Left colon (tissue), 2 donors: ENCODE measurements around the gene ARHGAP32. TPM values are rescaled to one million over a fixed set of nuclear protein-coding genes. Genes with fewer than 3 reads are reported as not detected.
A peak's percentile ranks its signal among the peaks of the same experiment; 100 is the strongest.

Experiments
- ATAC-seq: fragments of 200-7000 bp; cut with Tn5 transposase; one replicate; pipeline ENCODE4 v1.9.1; 2020; ENCODE audit warnings: mild to moderate bottlenecking, moderate library complexity
- DNase-seq, 2 donors: peaks; one replicate each; pipeline ENCODE4 v3.0.0-alpha.2; 2020
- intact Hi-C, 2 donors: fragments of 100-400 bp; cut with DNase I in 1 of 2; cut with micrococcal nuclease in 1 of 2; formaldehyde crosslinking; loops; one replicate each; pipeline versions ENCODE4 v1.11.2 to v1.14.0; 2022; cut with DNase I, micrococcal nuclease
- total RNA-seq, 2 donors: library from RNA; stranded (reverse); fragmentation: NEBNext Ultra II Directional; extraction: Animal tissue kit (Norgen Biotek cat#: 25700); gene quantifications; one replicate each; pipeline ENCODE4 v1.2.1, GENCODE V29; 2021
- donor health status: DM: no; HTN: no; CAD: no.
- donor health status: DM: yes; HTN: yes; CAD: no.

ARHGAP32 gene
- total RNA-seq, 2 donors from 2014 or later: 56.1 to 70.5 TPM

DNA sequence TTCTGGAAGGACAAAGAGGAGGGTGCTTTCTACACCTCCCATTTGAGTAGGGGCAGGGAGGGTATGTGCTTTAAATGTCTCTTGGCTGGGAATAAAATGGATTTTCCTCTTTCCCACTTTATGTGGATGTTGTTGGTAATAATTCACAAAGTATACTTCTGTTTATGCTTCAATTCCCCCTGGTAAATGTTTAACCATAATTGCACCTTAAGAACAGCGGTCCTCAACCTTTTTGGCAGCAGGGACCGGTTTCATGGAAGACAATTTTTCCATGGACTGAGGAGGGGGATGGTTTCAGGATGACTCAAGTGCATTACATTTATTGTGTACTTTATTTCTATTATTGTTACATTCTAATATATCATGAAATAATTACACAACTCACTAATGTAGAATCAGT lies 245.5 kb downstream of the ARHGAP32 start:
- peak; percentile 42 for ATAC-seq
- intact Hi-C loops: no loop called here
- DNase-seq: no peak

GRCh38 chr11:128943428-128943976 lies 248.6 kb downstream of the ARHGAP32 start:
- no peak for ATAC-seq
- intact Hi-C loops: no loop called here
- no peak for DNase-seq

- DNase-seq (no peak), ATAC-seq (no peak)
- intact Hi-C loops: no loop called here
Observed at GRCh38 chr11:128942817-128943427, 249.2 kb downstream of the ARHGAP32 start, which contains the start of gene TP53AIP1. Gene TP53AIP1, minus strand, starts transcription at chr11:128942871. Its CDS starts 5,053 bp downstream, at chr11:128937818.

DNA sequence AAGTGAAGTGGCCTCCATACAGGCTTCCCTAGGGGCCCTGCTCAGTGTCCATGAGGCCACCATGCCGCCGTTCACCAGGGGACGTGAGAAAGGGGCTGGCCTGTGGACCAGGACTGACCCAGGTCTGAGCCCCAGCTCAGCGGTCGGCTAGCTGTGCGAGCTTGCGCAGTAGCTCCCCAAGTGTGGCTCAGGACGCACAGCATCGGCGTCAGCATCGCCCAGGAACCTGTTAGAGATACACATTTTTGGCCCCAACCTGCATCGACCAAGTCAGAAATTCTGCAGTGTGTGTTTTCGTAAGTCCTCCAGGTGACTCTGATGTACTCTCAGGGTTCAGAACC lies 249.9 kb downstream of the ARHGAP32 start:
- ATAC-seq: no peak
- intact Hi-C loops: no loop called here
- no peak for DNase-seq

DNA sequence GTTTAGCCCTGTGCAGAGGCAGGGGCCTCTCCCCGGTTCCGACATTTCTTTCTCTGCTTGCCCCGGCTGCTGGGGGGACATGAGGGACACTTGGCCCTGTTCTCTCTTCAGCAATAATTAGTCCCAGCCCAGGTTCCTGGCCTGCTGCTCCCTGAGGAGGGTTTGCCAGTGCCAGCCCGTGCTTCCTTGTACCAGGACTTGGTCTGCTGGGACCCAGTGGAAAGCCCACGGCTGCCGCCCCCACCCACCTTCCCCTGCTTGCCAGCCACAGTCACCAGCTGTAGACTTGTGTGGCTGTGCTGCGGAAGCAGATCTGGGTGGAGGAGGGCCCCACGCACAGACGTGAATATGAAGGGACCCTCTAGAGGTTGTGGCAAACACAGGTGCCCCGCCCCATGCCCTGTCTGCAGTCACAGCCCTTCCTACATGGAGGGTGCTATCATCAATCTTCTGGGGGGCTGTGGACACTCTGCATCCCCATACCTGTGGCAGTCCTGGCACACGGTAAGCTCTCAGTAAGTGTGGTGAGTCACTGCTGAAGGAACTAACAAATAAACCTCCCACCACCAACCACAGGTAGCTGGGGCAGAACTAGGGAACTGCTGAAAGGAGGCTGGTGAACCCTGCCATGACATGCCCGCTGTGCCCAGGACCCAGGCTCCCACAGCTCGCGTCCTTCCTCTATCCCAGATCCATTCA lies 250.4 kb downstream of the ARHGAP32 start:
- DNase-seq: no peak
- no peak for ATAC-seq
- intact Hi-C loops: no loop called here

DNA sequence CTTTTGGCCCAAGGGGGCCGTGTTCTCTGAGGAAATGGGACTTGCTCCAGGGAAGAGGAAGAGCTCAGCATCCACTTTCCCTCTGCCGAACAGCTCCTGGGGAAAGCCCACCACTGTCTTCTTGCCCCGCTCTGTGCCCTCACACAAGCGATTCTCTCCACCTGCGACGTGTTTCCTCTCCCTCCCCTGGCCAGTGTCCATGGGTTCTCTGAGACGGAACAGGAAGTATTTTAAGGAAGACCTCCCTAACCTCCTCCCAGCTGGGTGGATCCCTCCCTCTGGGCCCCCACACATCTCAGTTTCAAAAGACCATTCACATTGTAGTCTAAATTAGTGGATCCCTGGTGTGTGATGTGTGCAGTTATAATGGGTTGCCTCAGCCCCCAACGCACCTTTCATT lies 251.0 kb downstream of the ARHGAP32 start:
- DNase-seq (no peak), ATAC-seq (no peak)
- intact Hi-C loops: no loop called here

DNA sequence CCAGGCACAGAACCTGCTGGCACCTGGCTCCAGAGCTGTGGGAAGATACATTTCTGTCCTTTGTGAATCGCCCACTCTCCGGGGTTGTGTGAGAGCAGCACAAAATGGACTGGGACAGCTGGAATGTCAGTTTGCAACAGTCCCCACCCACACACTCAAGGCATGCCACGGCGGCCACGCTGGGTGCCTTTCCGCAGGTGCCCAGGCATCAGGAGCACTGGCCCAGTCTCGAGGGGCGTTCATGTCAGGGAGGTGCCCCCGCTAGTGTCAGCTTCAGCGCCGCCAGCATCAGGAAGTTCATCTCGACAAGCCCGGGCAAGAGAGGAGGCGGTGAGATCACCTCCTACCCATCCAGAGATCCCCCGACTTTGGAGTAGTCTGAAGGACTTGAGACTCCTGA lies 251.5 kb downstream of the ARHGAP32 start:
- no peak for ATAC-seq
- DNase-seq: no peak
- intact Hi-C loops: no loop called here

DNA sequence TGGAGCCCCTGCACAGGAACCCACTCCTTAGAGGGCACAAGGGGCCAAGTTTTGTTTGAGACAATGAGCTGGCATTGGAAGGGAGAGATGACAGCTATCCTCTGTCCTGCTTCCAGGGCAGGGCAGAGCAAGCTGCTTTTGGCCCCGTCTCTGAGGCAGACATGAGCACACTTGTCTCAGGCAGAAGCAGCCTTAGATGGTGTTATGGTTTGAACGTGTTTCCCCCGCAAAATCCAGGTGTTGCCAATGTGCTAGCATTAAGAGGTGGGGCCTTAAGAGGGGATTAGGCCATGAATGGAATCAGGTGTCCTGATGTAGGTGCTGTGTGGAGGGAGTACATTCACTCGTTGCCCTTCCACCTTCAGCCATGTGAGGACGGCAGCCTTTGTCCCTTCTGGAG lies 252.0 kb downstream of the ARHGAP32 start:
- ATAC-seq: no peak
- DNase-seq: no peak
- intact Hi-C loops: no loop called here

DNA sequence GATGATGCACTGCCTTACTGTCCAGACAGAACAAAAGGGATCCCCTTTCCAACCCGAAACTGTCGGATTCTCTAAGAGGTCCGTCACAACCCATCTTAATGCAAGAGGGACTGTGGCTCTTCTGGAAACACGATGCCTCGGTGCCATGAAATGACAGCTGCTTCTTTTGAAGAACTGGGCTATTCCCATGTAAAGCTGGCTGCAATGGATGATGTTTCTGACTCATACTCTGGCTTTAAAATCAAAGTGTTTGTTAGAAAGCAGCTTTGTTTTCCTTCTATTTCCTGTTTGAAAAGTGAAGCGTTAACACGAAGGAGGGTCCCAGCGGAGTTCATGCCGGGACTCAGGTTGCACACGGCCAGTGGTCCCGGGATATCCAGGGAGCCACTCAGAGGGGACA lies 252.5 kb downstream of the ARHGAP32 start:
- DNase-seq: no peak
- ATAC-seq: no peak
- intact Hi-C loops: no loop called here

- DNase-seq (no peak), ATAC-seq (no peak)
- intact Hi-C loops: no loop called here
Observed at GRCh38 chr11:128938156-128938885, 253.8 kb downstream of the ARHGAP32 start.

DNA sequence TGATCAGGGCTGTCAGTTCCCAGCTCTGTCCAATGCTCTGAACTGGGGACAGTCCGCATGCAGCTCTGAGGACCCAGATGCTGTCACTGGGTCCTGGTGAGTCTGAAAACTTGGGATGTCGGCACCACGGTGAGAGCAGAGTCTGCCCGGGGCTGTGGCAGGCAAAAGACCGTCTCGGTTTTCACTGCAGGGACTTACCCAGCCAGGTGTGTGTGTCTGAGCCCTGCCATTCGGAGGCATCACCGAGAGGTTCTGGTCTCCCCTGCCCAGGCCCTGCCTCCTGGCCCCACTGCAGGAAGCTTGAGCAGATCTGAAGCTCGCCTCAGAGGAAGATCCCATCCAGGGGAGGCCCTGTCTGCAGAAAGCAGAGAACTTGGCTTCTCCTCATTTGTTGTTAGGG lies 254.6 kb downstream of the ARHGAP32 start:
- no peak for ATAC-seq
- DNase-seq: no peak
- intact Hi-C loops: no loop called here

DNA sequence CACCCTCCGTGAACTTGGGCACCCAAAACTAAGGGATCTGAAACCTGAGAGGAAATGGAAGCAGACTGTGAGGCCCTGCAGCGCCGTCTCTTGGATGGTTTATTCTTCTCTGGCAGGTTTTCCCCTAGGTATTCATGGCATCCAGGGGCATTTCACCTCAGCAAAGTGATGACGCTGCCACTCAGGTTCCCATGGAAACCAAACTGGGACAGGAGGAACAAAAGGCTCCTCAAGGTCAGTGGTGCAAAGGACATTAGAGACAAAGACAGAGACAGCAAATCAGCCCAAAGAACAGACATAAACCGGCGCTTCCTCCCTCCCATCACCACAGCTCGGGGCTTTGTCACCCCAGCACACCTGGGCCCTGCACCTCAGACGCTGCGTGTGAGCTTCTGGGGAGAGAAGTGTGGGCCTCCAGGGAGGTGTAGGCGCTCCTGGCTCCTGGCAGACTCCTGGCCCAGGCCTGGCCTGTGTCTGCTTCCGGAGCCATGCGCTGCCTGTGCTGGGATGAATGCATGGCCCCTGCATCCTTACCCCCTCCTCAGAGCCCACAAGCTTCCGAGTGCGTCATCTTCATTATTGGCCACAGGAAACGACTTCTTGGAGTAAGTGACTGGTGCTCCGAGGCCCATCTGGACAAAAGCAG lies 255.4 kb downstream of the ARHGAP32 start:
- DNase-seq (no peak), ATAC-seq (no peak)
- intact Hi-C loops: no loop called here

DNA sequence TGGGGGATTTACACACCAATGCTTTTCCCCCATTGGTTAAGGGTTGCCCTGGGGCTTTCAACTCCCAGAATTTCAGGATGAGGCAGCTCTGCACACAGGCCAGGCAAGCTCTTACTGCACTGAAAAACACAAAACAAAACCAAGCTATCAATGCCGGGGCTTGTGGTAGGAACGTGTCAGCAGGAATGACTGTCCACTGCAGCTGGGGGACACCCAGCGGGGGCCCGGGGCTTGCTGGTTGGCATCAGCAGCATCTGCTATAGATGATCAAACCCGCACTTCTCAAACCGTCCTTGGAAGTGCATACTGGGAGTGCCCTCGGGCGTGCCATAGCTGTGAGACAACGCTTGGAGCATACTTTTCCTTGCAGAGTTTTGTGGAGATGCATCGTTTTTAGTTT lies 257.2 kb downstream of the ARHGAP32 start:
- no peak for DNase-seq
- intact Hi-C loops: no loop called here
- no peak for ATAC-seq

DNA sequence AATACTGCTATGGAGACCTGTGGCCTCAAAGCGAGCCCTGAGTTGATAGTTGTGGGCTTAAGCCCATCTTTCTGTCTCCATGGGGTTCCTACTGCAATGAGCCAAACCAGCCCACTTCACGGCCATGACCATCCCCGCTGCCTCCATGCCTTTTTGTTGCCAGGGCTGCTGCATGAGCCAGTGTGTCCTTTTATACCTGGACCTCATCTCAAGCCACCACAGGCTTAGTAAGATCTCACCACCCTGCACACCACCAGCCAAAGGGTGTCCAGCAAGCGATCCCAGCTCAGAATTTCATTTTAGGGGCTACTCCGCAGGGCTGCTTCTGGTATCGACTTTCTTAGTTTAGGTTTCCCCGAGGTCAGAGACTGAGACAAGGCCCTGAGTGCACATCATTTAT lies 257.8 kb downstream of the ARHGAP32 start:
- intact Hi-C loops: no loop called here
- ATAC-seq (no peak), DNase-seq (no peak)

GRCh38 chr11:128933481-128934178 lies 258.5 kb downstream of the ARHGAP32 start:
- no peak for ATAC-seq
- intact Hi-C loops: no loop called here
- DNase-seq: no peak

DNA sequence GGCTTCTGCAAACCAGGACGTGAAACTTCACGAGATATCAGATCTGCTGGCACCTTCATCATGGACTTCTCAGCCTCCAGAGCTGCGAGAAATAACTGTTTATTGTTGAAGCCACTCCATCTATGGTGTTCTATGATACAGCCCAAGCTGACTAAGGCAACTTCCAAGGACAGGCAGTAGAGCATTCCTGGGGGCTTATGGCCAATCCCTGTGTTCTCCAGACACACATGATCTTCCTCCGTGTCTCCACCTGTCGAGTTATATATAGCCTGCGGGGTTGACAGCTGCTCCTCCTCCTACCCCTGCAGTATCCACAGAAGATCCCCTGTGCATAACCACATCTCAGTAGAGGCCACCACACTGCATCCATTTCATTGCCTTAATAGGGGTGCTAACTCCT lies 260.5 kb downstream of the ARHGAP32 start:
- DNase-seq (no peak), ATAC-seq (no peak)
- intact Hi-C loops: no loop called here

DNA sequence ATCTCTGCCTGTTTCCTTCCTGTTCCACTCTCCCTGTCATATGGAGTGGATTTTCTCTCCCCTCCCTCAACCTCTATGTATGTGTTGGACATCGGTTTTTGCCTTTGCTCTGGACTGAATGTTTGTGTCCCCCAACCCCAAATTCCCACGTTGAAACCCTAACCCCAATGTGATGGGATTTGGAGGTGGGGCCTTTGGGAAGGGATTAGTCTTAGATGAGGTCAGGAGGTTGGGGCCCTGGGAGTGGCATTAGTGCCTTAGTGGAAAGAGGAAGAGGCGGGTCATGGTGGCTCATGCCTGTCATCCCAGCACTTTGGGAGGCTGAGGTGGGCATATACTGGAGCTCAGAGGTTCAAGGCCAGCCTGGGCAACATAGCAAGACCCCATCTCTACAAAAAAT lies 261.1 kb downstream of the ARHGAP32 start:
- DNase-seq (no peak), ATAC-seq (no peak)
- intact Hi-C loops: no loop called here

GRCh38 chr11:128929991-128930390 lies 262.1 kb downstream of the ARHGAP32 start:
- no peak for ATAC-seq
- no peak for DNase-seq
- intact Hi-C loops: no loop called here

DNA sequence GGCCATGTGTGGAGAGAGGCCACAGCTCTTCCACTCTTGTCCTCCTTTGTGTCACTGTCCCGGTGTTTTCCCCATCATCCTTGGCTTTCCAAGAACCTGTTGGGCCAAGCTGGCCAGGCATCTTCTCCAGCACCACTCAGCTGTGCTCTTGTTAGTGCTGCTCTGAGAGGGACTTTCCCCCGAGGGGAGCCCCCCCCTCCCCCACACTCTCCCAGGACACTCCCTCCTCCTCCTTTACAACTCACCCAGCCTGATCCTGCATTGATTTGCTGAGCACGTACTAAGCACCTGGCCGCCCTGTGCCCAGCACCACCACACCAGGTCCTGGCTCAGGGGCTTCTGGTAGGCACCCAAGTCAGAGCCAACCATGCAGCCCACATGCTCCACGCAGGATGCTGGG lies 262.7 kb downstream of the ARHGAP32 start:
- no peak for ATAC-seq
- intact Hi-C loops: no loop called here

More for the DNA sequence above, 262.7 kb downstream of the ARHGAP32 start:
- no peak for DNase-seq
